IPS-18a (cell line): Measurements from ENCODE around the gene ZNHIT6.

ENCODE experiments used
- H3K27ac ChIP-seq: one replicate; pipeline ENCODE4 v1.5.1; 2013; ENCODE audit warnings: low read length
- H3K27me3 ChIP-seq: one replicate; pipeline ENCODE4 v1.6.1; 2013; ENCODE audit warnings: mild to moderate bottlenecking, low read length; ENCODE audit not compliant: control insufficient read depth, insufficient read depth
- H3K36me3 ChIP-seq: one replicate; pipeline ENCODE4 v1.6.1; 2013; ENCODE audit warnings: low read depth, low read length; ENCODE audit not compliant: control insufficient read depth
- H3K4me1 ChIP-seq: one replicate; pipeline ENCODE4 v1.6.1; 2013; ENCODE audit warnings: low read depth, low read length; ENCODE audit not compliant: control insufficient read depth
- H3K4me3 ChIP-seq: one replicate; pipeline ENCODE4 v1.5.1; 2013; ENCODE audit warnings: low read length
- H3K9ac ChIP-seq: one replicate; pipeline ENCODE4 v1.6.1; 2013; ENCODE audit warnings: mild to moderate bottlenecking, low read length, moderate library complexity
- H3K9me3 ChIP-seq: one replicate; pipeline ENCODE4 v1.6.1; 2013; ENCODE audit warnings: low read depth, low read length; ENCODE audit not compliant: control insufficient read depth

Gene ZNHIT6

DNA sequence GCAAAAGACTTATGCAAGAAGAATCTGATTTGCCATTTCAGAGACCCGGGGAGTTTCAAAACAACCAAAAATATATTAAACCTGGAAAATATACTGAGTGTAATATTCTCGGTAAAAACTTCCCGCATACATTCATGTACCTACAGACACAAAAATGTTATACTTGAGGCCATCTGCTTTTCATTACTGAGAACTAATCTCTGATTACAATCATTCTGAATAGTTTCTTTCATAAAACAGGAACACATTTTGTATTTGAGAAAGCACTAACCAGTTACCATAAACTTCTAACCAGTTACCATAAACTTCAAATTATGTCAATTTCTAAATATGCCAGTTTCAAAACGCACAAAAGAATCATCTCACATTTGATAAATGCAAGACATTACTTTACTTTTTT is 7.8 kb downstream of the ZNHIT6 start:
- Histone ChIP-seq H3K4me1 (no peaks in the 10 kb centered on the region), H3K9ac (no peak overlapping the region), H3K36me3 (peaks cover 54% of the 10 kb centered on the region), H3K27me3 (no peaks in the 10 kb centered on the region), H3K9me3 (no peaks in the 10 kb centered on the region), H3K4me3 (no peak overlapping the region), H3K27ac (no peak overlapping the region)

DNA sequence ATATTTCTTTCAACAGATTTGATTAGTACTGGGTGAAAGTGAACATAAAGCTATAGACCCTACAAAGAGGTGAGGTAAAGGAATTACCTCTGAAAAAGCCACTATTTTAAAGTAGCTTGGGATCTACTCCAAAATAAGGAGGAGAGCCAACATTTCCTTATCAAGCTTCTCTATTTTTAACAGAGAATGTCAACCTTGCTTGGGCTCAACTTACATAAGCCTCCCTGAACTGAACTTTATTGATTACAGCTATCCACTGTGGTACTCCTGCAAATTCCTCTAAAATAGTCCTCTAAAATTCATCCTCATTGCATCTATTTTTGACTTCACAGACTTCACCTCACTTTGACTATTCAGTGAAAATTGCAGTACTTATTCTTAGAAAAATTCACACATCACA is 10.3 kb downstream of the ZNHIT6 start:
- Histone ChIP-seq H3K27me3 (no peaks in the 10 kb centered on the region), H3K9ac (no peak overlapping the region), H3K4me1 (no peaks in the 10 kb centered on the region), H3K4me3 (no peak overlapping the region), H3K27ac (no peak overlapping the region), H3K36me3 (peaks cover 39% of the 10 kb centered on the region), H3K9me3 (no peaks in the 10 kb centered on the region)

DNA sequence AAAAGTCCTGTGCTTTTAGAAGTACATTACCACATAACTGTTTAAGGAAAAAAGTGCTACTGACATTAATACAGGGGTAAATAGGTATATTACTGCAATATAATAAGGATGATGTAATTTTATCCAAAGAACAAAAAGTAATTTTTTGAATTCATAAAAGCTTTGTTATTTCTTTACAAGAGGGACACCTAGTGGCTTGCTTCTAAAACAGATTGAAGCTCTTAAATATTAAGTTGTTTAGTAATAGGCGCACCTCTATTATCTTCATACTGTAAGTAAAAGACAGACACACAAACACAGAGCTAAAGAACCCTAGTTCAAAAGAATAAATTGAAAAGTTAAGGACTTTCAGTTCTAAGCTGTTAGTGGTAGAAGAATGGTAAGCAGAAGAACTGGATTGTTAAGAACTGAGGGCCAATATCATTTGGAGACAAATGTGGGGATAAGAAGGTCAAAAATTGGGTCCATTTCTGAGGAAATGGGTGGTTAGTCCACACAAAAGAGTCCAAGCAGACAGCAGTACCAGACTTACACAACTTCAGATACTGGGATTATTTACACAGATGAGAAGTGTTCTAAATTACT is 15.4 kb downstream of the ZNHIT6 start:
- H3K9me3 ChIP-seq, result no peaks in the 10 kb centered on the region
- H3K27me3 ChIP-seq, result no peaks in the 10 kb centered on the region
- H3K36me3 ChIP-seq, result peaks cover 4% of the 10 kb centered on the region
- no peak overlapping the region for H3K4me3 ChIP-seq
- H3K9ac ChIP-seq, result no peak overlapping the region
- H3K4me1 ChIP-seq, result no peaks in the 10 kb centered on the region
- no peak overlapping the region for H3K27ac ChIP-seq

- no peak overlapping the region for H3K4me3 ChIP-seq
- no peaks in the 10 kb centered on the region for H3K9me3 ChIP-seq
- no peaks in the 10 kb centered on the region for H3K4me1 ChIP-seq
- no peaks in the 10 kb centered on the region for H3K36me3 ChIP-seq
- no peak overlapping the region for H3K27ac ChIP-seq
- no peaks in the 10 kb centered on the region for H3K27me3 ChIP-seq
- H3K9ac ChIP-seq, result no peak overlapping the region
These were observed 18.3 kb downstream of the ZNHIT6 start for GRCh38 chr1:85689775-85690404.

DNA sequence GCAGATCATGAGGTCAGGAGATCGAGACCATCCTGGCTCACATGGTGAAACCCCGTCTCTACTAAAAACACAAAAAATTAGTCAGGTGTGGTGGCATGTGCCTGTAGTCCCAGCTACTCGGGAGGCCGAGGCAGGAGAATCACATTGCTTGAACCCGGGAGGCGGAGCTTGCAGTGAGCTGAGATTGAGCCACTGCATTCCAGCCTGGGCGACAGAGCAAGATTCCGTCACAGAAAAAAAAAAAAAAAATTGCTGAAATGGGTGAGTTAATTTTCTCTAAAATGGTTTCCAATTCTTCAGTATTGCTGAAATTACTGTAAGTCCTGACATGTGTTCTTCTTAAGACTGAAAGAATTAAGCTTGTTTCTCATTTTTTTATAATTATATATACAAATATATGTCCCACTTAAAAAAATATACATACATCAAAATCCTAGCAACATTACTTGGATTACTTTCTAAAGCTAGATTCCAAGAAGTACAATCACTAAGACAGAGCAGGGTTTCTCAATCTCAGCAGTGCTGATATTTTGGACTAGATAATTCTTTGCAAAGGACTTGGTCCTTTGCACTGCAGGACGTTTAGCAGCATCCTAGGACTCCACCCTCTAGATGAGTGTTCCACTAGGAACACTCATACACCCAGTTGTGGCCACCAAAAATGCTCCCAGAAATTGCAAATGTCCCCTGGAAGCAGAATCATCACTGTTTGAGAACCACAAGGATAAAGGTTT is 24.8 kb downstream of the ZNHIT6 start:
- Histone ChIP-seq H3K36me3 (peaks cover 1% of the 10 kb centered on the region), H3K9ac (no peak overlapping the region), H3K27me3 (no peaks in the 10 kb centered on the region), H3K4me3 (no peak overlapping the region), H3K9me3 (no peaks in the 10 kb centered on the region), H3K4me1 (no peaks in the 10 kb centered on the region), H3K27ac (no peak overlapping the region)

- H3K36me3 ChIP-seq, result peaks cover 23% of the 10 kb centered on the region
- no peak overlapping the region for H3K27ac ChIP-seq
- H3K9ac ChIP-seq, result no peak overlapping the region
- H3K4me3 ChIP-seq, result no peak overlapping the region
- no peaks in the 10 kb centered on the region for H3K9me3 ChIP-seq
- no peaks in the 10 kb centered on the region for H3K27me3 ChIP-seq
- no peaks in the 10 kb centered on the region for H3K4me1 ChIP-seq
These were observed 27.1 kb downstream of the ZNHIT6 start for GRCh38 chr1:85681087-85681486.

GRCh38 chr1:85678193-85678592 is 30.0 kb downstream of the ZNHIT6 start:
- peaks cover 39% of the 10 kb centered on the region for H3K36me3 ChIP-seq
- no peaks in the 10 kb centered on the region for H3K9me3 ChIP-seq
- H3K4me3 ChIP-seq, result no peak overlapping the region
- H3K27ac ChIP-seq, result no peak overlapping the region
- H3K4me1 ChIP-seq, result no peaks in the 10 kb centered on the region
- no peaks in the 10 kb centered on the region for H3K27me3 ChIP-seq
- H3K9ac ChIP-seq, result no peak overlapping the region

GRCh38 chr1:85677656-85678055 is 30.6 kb downstream of the ZNHIT6 start:
- Histone ChIP-seq H3K36me3 (peaks cover 43% of the 10 kb centered on the region), H3K27ac (no peak overlapping the region), H3K27me3 (no peaks in the 10 kb centered on the region), H3K9me3 (no peaks in the 10 kb centered on the region), H3K4me3 (no peak overlapping the region), H3K9ac (no peak overlapping the region), H3K4me1 (no peaks in the 10 kb centered on the region)

- Histone ChIP-seq H3K27ac (no peak overlapping the region), H3K36me3 (peaks cover 32% of the 10 kb centered on the region), H3K9ac (no peak overlapping the region)
These were observed 36.1 kb downstream of the ZNHIT6 start for GRCh38 chr1:85672031-85672660.

DNA sequence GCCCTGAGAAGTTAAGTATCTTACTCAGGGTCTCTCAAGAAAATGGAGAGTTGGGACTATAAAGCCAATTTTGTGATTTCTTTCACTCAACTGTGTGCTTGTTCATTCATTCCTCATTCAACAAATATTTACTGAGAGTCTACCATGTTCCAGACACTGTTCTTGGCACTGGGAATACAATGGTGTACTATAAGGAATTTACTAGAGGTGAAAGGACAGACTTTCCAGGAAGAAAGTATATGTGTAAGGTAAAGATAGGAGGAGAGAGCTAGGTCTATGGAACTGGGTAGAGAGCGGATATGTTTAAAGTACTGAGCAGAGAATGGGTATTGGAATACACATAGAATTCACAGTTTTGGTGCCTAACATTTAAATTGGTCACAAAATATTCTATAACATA is 42.3 kb downstream of the ZNHIT6 start:
- H3K9ac ChIP-seq, result no peak overlapping the region
- no peaks in the 10 kb centered on the region for H3K27me3 ChIP-seq
- peaks cover 10% of the 10 kb centered on the region for H3K4me1 ChIP-seq
- H3K27ac ChIP-seq, result no peak overlapping the region
- H3K36me3 ChIP-seq, result peaks cover 8% of the 10 kb centered on the region
- no peaks in the 10 kb centered on the region for H3K9me3 ChIP-seq
- H3K4me3 ChIP-seq, result no peak overlapping the region

More at GRCh38 chr1:85672031-85672660, 36.1 kb downstream of the ZNHIT6 start:
- Histone ChIP-seq H3K4me1 (peaks cover 10% of the 10 kb centered on the region), H3K4me3 (no peak overlapping the region), H3K9me3 (no peaks in the 10 kb centered on the region), H3K27me3 (no peaks in the 10 kb centered on the region)

DNA sequence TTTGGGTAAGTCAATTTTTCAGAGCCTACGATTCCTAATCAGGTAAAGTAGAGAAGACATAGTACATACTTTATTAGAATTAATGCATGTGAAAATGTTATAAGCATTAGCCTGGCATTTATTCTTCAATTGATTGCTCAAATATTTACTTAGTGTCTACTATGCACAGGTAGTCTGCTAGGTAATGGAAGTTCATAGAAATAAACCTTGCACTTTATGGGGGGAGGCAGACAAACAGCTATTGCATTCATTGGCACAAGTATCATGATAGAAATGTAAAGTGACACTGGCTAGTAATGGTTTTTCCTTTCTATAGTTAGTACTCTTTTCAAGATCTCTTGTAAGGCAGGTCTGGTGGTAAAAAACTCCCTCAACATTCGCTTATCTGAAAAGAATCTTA is 44.9 kb downstream of the ZNHIT6 start:
- Histone ChIP-seq H3K27ac (no peak overlapping the region), H3K9ac (no peak overlapping the region), H3K36me3 (peaks cover 8% of the 10 kb centered on the region), H3K4me3 (no peak overlapping the region), H3K9me3 (no peaks in the 10 kb centered on the region), H3K27me3 (no peaks in the 10 kb centered on the region), H3K4me1 (peaks cover 2% of the 10 kb centered on the region)
